OCI-LY3 (cell line): ENCODE measurements around the gene IFI30.

ENCODE experiments used
- CTCF ChIP-seq: fragments of 200-600, 300-600 bp; sonication (generic); IDR thresholded peaks from 2 replicates; pipeline ENCODE4 v1.5.1; 2014; ENCODE audit warnings: antibody characterized with exemption, low read length, low read depth
- EZH2phosphoT487 ChIP-seq: fragments of 200-600 bp; shearing (Covaris generic); IDR thresholded peaks from 2 replicates; pipeline ENCODE4 v1.6.1; 2018; ENCODE audit warnings: antibody characterized with exemption, mixed run types, low read depth

- TF ChIP-seq CTCF = no peak
- no peak for TF ChIP-seq EZH2phosphoT487
These were observed 28.1 kb upstream of the IFI30 start for GRCh38 chr19:18145391-18145999.
